CD4-positive, alpha-beta T cell treated with Interleukin-10 for 1 hour (primary cell): ENCODE results near the gene MCM5.

Experiments
- DNase-seq: peaks from one replicate; pipeline ENCODE4 v3.0.0-alpha.2; 2020

Gene MCM5

DNA sequence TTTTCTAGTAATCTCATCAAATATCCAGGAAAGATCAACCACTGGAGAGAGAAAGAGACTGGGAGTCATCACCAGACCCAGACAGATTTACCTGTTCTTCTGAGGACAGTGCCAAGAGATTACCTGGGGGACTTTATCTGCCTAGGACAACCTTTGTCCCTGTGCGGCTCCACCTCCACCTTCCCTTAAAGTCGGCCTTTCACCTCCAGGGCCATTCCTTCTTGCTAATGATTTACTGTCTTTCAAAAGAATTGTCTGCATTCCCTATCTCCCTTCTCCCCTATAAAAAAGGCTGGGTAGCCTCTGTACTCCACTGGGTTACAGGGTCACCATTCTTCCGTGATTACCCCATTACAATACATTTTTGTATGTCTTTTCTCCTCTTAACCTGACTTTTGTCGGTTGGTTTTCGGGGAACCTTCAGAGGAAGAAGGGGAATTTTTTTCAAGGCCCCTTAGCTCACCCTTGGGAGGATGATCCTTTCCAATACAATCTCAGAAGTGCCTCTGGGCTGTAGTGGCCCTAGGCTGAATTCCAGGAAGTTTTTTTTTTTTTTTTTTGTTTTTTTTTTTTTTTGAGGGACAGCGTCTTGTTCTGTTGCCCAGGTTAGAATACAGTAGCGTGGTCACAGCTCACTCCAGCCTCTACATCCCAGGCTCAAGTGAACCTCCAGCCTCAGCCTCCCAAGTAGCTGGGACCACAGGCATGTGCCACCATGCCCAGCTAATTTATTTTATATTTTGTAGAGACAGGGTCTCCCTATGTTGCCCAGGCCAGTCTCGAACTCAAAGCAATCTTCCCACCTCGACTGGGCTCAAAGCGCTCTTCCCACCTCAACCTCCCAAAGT is 20.6 kb upstream of the MCM5 start:
- DNase-seq: no peak

GRCh38 chr22:35380013-35380412 is 19.9 kb upstream of the MCM5 start:
- DNase-seq: no peak

DNA sequence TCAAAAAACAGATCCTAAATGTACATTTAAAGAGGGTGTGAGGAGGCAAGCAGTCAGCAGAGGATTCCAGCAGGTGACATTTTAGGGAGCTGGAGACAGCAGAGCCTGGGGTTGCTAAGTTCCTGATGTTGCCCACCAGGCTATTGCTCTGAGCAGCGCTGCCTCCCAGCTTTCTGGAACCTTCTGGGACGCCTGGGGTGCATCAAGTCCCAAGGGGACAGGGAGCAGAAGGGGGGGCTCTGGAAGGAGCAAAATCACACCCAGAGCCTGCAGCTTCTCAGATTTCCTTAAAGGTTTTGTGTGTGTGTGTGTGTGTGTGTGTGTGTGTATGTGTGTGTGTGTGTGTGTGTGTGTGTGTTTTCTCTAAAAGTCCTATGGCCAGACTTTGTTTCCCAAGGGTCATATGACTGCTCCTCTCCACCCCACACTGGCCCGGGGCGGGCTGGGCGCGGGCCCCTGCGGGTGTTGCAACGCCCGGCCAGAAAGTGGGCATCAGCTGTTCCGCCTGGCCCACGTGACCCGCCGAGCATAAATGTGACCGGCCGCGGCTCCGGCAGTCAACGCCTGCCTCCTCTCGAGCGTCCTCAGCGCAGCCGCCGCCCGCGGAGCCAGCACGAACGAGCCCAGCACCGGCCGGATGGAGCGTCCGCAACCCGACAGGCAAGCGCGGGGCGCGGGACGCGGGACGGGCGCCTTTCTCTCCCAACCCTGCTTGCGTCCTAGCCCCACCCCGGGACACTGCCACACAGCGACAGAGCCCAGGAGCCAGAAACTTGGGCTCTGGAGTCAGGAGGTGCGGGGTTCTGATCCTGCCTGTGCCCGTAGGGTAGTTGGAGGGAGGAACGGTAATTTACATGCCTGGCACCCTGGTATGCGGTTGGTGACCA is 19.2 kb upstream of the MCM5 start, which contains the start of gene HMOX1:
Gene HMOX1 (plus strand): TSS at position 560 of the 887 bp plus-strand sequence. CDS start 78 bp downstream, at position 638.
- DNase-seq: peak; percentile 53

DNA sequence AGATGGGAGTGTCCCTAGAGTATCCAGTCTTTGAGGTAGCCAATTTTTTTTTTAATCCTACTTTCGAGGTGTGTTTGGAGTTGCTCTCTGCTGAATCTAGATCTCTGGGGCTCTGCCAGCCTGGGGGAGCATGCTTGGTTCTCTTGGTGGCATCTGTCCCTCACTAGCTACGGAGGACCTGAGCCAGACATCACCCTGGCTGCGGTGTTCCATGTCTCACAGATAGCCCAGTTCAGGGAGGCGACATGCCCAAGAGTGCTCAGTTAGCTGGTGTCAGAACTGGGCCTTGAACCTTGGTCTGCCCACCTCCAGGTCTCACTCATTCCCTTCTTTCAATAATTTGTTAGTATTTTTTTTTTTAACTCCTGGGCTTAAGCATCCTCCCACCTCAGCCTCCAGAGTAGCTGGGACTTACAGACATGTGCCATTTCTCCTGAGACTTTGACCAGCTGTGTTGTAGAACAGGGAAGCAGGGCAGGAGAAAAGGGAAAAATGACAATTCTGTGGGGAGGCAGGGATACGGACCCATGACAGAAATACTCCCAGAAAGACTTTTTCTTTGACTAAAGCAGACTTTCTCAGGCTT is 18.4 kb upstream of the MCM5 start:
- DNase-seq: no peak

GRCh38 chr22:35383679-35384071 is 16.3 kb upstream of the MCM5 start:
- DNase-seq: no peak

DNA sequence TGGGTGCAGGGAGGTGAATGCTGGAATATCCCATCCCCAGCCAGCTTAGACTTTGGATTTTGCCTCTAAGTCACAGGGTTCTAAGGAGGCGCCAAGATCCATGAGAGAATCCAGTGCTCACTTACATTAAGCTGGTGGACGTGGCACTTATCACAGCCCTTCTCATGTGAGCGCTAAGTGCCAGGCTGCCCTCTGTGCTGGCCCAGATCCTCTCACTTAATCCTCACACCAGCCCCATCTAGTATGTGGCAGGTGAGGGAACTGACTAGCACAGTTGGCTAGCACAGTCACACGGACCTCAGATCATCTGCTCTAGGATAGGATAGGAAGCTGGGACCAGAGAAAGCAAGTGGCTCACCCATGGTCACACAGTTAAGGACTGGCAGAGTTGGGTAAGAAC is 15.4 kb upstream of the MCM5 start:
- no peak for DNase-seq

DNA sequence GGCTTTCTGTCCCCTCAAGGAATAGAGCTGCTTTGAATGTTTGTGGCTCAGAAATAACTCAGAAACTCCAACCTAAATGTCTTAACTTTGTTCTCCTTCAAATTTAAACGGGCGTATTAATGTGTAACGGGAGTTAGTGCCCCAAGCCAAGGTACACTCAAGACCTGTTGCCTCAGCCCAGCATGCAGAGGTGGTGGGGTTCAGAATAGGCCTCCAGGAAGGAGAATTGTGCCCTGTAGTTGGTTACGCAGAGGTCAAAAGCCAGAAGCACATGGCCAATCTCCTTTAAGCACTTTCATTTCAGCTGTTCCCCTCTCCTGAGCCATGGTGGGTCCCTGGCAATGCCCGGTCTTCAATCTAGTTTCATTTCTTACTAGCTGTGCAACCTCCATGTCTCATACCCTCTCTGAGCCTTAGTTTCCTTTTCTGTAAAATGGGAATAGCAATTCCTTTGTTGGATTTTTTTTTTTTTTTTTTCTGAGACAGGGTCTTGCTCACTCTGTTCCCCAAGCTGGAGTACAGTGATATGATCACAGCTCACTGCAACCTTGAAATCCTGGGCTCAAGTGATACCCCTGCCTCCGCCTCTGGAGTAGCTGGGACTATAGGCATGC is 14.9 kb upstream of the MCM5 start:
- no peak for DNase-seq

DNA sequence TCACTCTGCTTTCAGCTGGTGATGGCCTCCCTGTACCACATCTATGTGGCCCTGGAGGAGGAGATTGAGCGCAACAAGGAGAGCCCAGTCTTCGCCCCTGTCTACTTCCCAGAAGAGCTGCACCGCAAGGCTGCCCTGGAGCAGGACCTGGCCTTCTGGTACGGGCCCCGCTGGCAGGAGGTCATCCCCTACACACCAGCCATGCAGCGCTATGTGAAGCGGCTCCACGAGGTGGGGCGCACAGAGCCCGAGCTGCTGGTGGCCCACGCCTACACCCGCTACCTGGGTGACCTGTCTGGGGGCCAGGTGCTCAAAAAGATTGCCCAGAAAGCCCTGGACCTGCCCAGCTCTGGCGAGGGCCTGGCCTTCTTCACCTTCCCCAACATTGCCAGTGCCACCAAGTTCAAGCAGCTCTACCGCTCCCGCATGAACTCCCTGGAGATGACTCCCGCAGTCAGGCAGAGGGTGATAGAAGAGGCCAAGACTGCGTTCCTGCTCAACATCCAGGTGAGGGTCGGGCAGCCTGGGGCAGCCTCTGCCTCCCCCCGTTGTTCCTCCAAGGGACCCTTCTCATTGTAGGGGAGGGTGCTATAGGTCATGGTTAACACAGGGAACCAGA is 13.2 kb upstream of the MCM5 start:
- DNase-seq: no peak

GRCh38 chr22:35390933-35391332 is 9.0 kb upstream of the MCM5 start:
- no peak for DNase-seq

GRCh38 chr22:35392357-35392756 is 7.6 kb upstream of the MCM5 start:
- DNase-seq: no peak

- DNase-seq: no peak
Measured at GRCh38 chr22:35393116-35394010, 6.6 kb upstream of the MCM5 start.

- no peak for DNase-seq
Measured at GRCh38 chr22:35394011-35394312, 6.0 kb upstream of the MCM5 start.

GRCh38 chr22:35394810-35395563 is 5.0 kb upstream of the MCM5 start:
- DNase-seq: no peak

- DNase-seq: peak; percentile 15
Measured at GRCh38 chr22:35396622-35397021, 3.3 kb upstream of the MCM5 start.

GRCh38 chr22:35397095-35397904 is 2.6 kb upstream of the MCM5 start:
- DNase-seq: no peak

- no peak for DNase-seq
Measured at GRCh38 chr22:35398591-35398973, 1.4 kb upstream of the MCM5 start.

- no peak for DNase-seq
Measured at GRCh38 chr22:35399114-35399677, 744 bp upstream of the MCM5 start.

GRCh38 chr22:35400501-35400790 is 506 bp downstream of the MCM5 start:
- DNase-seq: no peak

- no peak for DNase-seq
Measured at GRCh38 chr22:35401863-35402262, 1.9 kb downstream of the MCM5 start.

DNA sequence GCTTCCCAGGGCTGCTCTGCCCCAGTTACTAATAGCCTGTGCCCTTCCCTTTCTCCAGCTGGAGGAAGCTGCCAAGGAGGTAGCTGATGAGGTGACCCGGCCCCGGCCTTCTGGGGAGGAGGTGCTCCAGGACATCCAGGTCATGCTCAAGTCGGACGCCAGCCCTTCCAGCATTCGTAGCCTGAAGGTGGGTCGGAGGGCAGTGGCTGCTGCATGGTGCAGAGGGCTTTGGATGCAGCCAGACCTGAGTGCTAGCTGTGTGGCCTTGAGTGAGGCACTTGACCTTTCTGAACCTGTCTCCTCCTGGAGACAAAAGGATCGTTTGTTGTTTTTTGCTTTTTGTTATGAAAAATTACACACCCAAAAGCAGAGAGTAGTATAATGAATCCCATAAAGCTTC is 3.4 kb downstream of the MCM5 start:
- DNase-seq: no peak
